ENCODE measurements around the gene ROBO2.

DNA sequence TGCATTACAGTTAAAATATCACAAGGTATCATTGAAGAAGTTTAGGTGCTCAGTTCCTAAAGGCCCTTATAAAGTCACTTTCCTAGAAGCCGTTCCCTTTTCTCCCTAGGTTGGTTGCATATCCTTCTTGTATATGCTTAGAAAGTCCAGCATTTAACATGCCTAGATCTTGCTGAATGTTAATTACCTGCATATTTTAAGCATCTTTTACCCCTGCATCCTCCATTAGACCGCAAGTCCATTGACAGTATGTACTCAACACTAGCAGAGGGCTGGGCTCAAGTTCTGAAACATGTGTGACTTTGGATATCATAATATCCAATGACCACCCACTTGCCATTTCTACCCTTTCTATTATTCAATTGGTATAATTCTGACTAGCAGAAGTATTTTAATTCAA lies 336.6 kb downstream of the ROBO2 start:
- TF ChIP-seq, protein P1, sequence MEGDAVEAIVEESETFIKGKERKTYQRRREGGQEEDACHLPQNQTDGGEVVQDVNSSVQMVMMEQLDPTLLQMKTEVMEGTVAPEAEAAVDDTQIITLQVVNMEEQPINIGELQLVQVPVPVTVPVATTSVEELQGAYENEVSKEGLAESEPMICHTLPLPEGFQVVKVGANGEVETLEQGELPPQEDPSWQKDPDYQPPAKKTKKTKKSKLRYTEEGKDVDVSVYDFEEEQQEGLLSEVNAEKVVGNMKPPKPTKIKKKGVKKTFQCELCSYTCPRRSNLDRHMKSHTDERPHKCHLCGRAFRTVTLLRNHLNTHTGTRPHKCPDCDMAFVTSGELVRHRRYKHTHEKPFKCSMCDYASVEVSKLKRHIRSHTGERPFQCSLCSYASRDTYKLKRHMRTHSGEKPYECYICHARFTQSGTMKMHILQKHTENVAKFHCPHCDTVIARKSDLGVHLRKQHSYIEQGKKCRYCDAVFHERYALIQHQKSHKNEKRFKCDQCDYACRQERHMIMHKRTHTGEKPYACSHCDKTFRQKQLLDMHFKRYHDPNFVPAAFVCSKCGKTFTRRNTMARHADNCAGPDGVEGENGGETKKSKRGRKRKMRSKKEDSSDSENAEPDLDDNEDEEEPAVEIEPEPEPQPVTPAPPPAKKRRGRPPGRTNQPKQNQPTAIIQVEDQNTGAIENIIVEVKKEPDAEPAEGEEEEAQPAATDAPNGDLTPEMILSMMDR (IDR thresholded peaks at IDR 0.05; ENCODE audit: insufficient read depth, low read length): no peak
- TF ChIP-seq GABPA (IDR thresholded peaks at IDR 0.05; ENCODE audit: low read depth) (no peak), POLR2AphosphoS5 (IDR thresholded peaks at IDR 0.05; ENCODE audit: low read depth) (no peak)
- TF ChIP-seq, protein P2, sequence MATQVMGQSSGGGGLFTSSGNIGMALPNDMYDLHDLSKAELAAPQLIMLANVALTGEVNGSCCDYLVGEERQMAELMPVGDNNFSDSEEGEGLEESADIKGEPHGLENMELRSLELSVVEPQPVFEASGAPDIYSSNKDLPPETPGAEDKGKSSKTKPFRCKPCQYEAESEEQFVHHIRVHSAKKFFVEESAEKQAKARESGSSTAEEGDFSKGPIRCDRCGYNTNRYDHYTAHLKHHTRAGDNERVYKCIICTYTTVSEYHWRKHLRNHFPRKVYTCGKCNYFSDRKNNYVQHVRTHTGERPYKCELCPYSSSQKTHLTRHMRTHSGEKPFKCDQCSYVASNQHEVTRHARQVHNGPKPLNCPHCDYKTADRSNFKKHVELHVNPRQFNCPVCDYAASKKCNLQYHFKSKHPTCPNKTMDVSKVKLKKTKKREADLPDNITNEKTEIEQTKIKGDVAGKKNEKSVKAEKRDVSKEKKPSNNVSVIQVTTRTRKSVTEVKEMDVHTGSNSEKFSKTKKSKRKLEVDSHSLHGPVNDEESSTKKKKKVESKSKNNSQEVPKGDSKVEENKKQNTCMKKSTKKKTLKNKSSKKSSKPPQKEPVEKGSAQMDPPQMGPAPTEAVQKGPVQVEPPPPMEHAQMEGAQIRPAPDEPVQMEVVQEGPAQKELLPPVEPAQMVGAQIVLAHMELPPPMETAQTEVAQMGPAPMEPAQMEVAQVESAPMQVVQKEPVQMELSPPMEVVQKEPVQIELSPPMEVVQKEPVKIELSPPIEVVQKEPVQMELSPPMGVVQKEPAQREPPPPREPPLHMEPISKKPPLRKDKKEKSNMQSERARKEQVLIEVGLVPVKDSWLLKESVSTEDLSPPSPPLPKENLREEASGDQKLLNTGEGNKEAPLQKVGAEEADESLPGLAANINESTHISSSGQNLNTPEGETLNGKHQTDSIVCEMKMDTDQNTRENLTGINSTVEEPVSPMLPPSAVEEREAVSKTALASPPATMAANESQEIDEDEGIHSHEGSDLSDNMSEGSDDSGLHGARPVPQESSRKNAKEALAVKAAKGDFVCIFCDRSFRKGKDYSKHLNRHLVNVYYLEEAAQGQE (IDR thresholded peaks at IDR 0.05; ENCODE audit: insufficient replicate concordance, low read depth): no peak
